Measurements from ENCODE around the gene PLEK.

- TF ChIP-seq CTCF (IDR thresholded peaks at IDR 0.05) (no peak), POLR2A (IDR thresholded peaks at IDR 0.05) (no peak)
Observed at GRCh38 chr2:68428746-68429145, 63.7 kb downstream of the PLEK start.
